Esophagus squamous epithelium (tissue), 5 donors: ENCODE measurements around the gene TNFSF12. TPM values are rescaled to one million over a fixed set of nuclear protein-coding genes. Genes with fewer than 3 reads are reported as not detected.

ENCODE experiments used
- DNase-seq: peaks from one replicate; lab custom pipeline; 2025; lab: John Stamatoyannopoulos, UW
- H3K27ac ChIP-seq, 4 donors: fragments of 200-600 bp; sonication (generic); one replicate each; pipeline ENCODE4 v1.5.1; 2016 to 2019; ENCODE audit warnings: mild to moderate bottlenecking in 1 of 4
- H3K27me3 ChIP-seq, 4 donors: fragments of 200-600 bp; sonication (generic); 1 replicate in 3 of 4; 2 replicates in 1 of 4; pipeline versions ENCODE4 v1.5.1 to v1.6.0; 2017 to 2021; ENCODE audit warnings: antibody characterized with exemption in 1 of 4
- H3K36me3 ChIP-seq, 3 donors: fragments of 200-600 bp; sonication (generic); one replicate each; pipeline ENCODE4 v1.5.1; 2016 to 2019
- H3K4me1 ChIP-seq, 3 donors: fragments of 200-600 bp; sonication (generic); one replicate each; pipeline ENCODE4 v1.5.1; 2017 to 2019
- H3K4me3 ChIP-seq, 4 donors: fragments of 200-600 bp; sonication (generic); 1 replicate in 3 of 4; 2 replicates in 1 of 4; pipeline ENCODE4 v1.5.1; 2016 to 2019; ENCODE audit warnings: mild to moderate bottlenecking in 2 of 4, moderate library complexity in 1 of 4
- H3K9me3 ChIP-seq, 3 donors: fragments of 200-600 bp; sonication (generic); one replicate each; pipeline ENCODE4 v1.5.1; 2016 to 2019
- CTCF ChIP-seq, 6 experiments: fragments of 450-650 bp in 4 of 6; fragments of 200-600 bp in 2 of 6; sonication (generic) in 2 of 6; IDR thresholded peaks; one replicate each; pipeline ENCODE4 v1.5.1; 2016 to 2019; ENCODE audit warnings: antibody characterized with exemption in 6 of 6, mild to moderate bottlenecking in 4 of 6, moderate library complexity in 4 of 6
- POLR2A ChIP-seq, 4 donors: fragments of 450-650 bp; IDR thresholded peaks; one replicate each; pipeline ENCODE4 v1.6.1; 2017; ENCODE audit warnings: antibody characterized with exemption in 4 of 4, mild to moderate bottlenecking in 4 of 4, moderate library complexity in 3 of 4
- WGBS, 2 donors: methylation state at CpG; one replicate each; pipeline ENCODE4 v1.1.5; 2018; 5-methylcytosine and 5-hydroxymethylcytosine counted together
- intact Hi-C: fragments of 100-400 bp; cut with DNase I; formaldehyde crosslinking; loops from one replicate; pipeline ENCODE4 v1.15.0; 2022
- total RNA-seq, 4 donors: library from RNA; depleted of rRNA; stranded (reverse); fragments of >200 nt; gene quantifications; one replicate each; pipeline ENCODE4 v1.1.0, GENCODE V29; 2016
- donor health status: DM: yes; HTN: yes; CAD: no.

Gene TNFSF12
- total RNA-seq, 4 donors from 2014 or later, result 3.5 to 41.6 (median 6.5) TPM

- WGBS, 2 donors, result 79 to 85% methylated on average over 4 to 10 of the region's 11 CpGs
- TF ChIP-seq CTCF (IDR thresholded peaks at IDR 0.05), result no peak
- no peak for TF ChIP-seq POLR2A (IDR thresholded peaks at IDR 0.05)
- intact Hi-C loops, result no loop called here
- Histone ChIP-seq H3K9me3 (peaks cover 0 to 16% (median 12%) of the 10 kb centered on the region in 3 donors), H3K27ac (no peak overlapping the region), H3K36me3 (no peaks in the 10 kb centered on the region), H3K4me1 (no peaks in the 10 kb centered on the region), H3K4me3 (no peak overlapping the region), H3K27me3 (no peaks in the 10 kb centered on the region)
- DNase-seq, result no peak
Observed at GRCh38 chr17:7538891-7539545, 9.8 kb upstream of the TNFSF12 start.

DNA sequence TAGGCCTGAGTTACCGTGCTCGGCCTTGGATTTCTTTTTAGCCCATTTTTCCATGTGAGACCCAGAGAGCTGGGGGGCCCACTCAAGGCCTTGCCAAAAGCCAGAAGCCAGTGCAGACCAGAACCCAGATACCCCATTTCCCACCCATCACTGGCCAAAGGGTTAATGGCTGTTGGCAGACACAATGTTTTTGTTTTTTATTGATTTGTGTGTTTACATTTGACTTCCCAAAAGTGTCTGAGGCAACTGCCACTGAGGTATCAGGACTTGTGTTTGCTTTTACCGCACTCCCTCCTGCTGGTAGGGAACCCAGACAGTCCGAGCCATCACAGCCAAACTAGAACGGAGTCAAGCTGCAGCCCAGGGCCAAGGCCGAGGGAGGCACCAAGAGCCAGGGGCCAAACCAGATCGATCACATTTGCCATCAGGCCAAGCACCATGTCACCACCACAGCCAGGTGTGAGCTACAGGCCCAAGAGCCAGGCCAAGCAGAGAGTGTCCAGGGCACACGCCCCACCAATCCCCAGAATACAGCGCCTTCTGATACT is 7.7 kb upstream of the TNFSF12 start:
- H3K36me3 ChIP-seq, result no peaks in the 10 kb centered on the region
- peaks cover 0 to 16% (median 12%) of the 10 kb centered on the region in 3 donors for H3K9me3 ChIP-seq
- no peak for DNase-seq
- no peaks in the 10 kb centered on the region for H3K27me3 ChIP-seq
- no peaks in the 10 kb centered on the region for H3K4me1 ChIP-seq
- TF ChIP-seq CTCF (IDR thresholded peaks at IDR 0.05) (no peak), POLR2A (IDR thresholded peaks at IDR 0.05) (no peak)
- H3K27ac ChIP-seq, result no peak overlapping the region
- H3K4me3 ChIP-seq, result no peak overlapping the region
- WGBS, 2 donors, result 90 to 97% methylated on average over 5 to 6 of the region's 9 CpGs
- intact Hi-C loops, result no loop called here

DNA sequence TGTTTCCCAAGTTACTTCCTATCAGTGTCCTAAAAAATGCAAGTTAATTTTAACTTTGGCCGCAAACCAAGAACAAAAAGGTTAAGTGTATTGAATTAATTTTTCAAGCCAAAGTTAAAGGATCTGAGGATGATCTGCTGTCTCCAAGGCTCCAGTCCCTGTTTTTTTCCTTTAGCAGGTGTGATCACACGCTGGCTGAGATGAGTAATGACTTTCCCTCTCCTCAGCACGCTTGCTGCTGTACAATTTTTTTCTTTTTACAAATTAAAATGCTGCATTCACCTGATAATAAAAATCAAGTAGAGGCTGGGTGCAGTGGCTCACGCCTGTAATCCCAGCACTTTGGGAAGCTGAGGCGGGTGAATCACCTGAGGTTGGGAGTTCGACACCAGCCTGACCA is 3.9 kb upstream of the TNFSF12 start:
- 64 to 69% methylated on average over 6 of the region's 6 CpGs for WGBS, 2 donors
- DNase-seq, result no peak

GRCh38 chr17:7549401-7550055 is 670 bp downstream of the TNFSF12 start:
- no peak for DNase-seq
- intact Hi-C loops, result no loop called here
- TF ChIP-seq POLR2A (IDR thresholded peaks at IDR 0.05), result no peak
- no peak for TF ChIP-seq CTCF (IDR thresholded peaks at IDR 0.05)
- peaks cover 0 to 12% (median 0%) of the 10 kb centered on the region in 3 donors for H3K36me3 ChIP-seq
- H3K9me3 ChIP-seq, result no peaks in the 10 kb centered on the region
- 16 to 30% methylated on average over 17 to 18 of the region's 20 CpGs for WGBS, 2 donors
- peaks cover 15 to 37% (median 17%) of the 10 kb centered on the region in 3 donors for H3K4me1 ChIP-seq
- no peaks in the 10 kb centered on the region for H3K27me3 ChIP-seq
- H3K27ac ChIP-seq, result peak overlapping the region; percentile 80 to 97 (median 89)
- peak overlapping the region; percentile 57 to 88 (median 66) for H3K4me3 ChIP-seq

More for the DNA sequence above, 3.9 kb upstream of the TNFSF12 start:
- TF ChIP-seq CTCF (IDR thresholded peaks at IDR 0.05), result no peak
- no peak for TF ChIP-seq POLR2A (IDR thresholded peaks at IDR 0.05)
- H3K27ac ChIP-seq, result no peak overlapping the region
- H3K4me3 ChIP-seq, result no peak overlapping the region
- intact Hi-C loops, result no loop called here
- H3K9me3 ChIP-seq, result no peaks in the 10 kb centered on the region
- H3K36me3 ChIP-seq, result no peaks in the 10 kb centered on the region
- no peaks in the 10 kb centered on the region for H3K27me3 ChIP-seq
- H3K4me1 ChIP-seq, result peaks cover 10 to 22% (median 17%) of the 10 kb centered on the region in 3 donors

GRCh38 chr17:7550344-7550743 is 1.5 kb downstream of the TNFSF12 start:
- peaks cover 15 to 37% (median 17%) of the 10 kb centered on the region in 3 donors for H3K4me1 ChIP-seq
- H3K4me3 ChIP-seq, result peak overlapping the region in 1 of 4 donors; percentile 74
- peaks cover 0 to 12% (median 0%) of the 10 kb centered on the region in 3 donors for H3K36me3 ChIP-seq
- intact Hi-C loops, result no loop called here
- no peaks in the 10 kb centered on the region for H3K9me3 ChIP-seq
- peak overlapping the region in 2 of 4 donors; percentile 92 to 97 for H3K27ac ChIP-seq
- TF ChIP-seq CTCF (IDR thresholded peaks at IDR 0.05) (no peak), POLR2A (IDR thresholded peaks at IDR 0.05) (no peak)
- no peak for DNase-seq
- no peaks in the 10 kb centered on the region for H3K27me3 ChIP-seq
- WGBS, 2 donors, result 48 to 73% methylated on average over 6 of the region's 6 CpGs
